AG09319 (cell line): Measurements from ENCODE around the gene TRIM47.

Experiments
- DNase-seq: peaks from one replicate; pipeline ENCODE4 v3.0.0-alpha.2; 2010; ENCODE audit warnings: low read depth; ENCODE audit errors: extremely low read depth
- TF ChIP-seq, protein P1 (sequence below): IDR thresholded peaks from 2 replicates; pipeline ENCODE4 v1.5.1; 2011; ENCODE audit warnings: low read depth, mild to moderate bottlenecking, inconsistent platforms, low read length, moderate library complexity

TRIM47 gene

GRCh38 chr17:75914643-75915267, 36.4 kb upstream of the TRIM47 start:
- TF ChIP-seq, protein P1, sequence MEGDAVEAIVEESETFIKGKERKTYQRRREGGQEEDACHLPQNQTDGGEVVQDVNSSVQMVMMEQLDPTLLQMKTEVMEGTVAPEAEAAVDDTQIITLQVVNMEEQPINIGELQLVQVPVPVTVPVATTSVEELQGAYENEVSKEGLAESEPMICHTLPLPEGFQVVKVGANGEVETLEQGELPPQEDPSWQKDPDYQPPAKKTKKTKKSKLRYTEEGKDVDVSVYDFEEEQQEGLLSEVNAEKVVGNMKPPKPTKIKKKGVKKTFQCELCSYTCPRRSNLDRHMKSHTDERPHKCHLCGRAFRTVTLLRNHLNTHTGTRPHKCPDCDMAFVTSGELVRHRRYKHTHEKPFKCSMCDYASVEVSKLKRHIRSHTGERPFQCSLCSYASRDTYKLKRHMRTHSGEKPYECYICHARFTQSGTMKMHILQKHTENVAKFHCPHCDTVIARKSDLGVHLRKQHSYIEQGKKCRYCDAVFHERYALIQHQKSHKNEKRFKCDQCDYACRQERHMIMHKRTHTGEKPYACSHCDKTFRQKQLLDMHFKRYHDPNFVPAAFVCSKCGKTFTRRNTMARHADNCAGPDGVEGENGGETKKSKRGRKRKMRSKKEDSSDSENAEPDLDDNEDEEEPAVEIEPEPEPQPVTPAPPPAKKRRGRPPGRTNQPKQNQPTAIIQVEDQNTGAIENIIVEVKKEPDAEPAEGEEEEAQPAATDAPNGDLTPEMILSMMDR, result no peak
- DNase-seq, result no peak

DNA sequence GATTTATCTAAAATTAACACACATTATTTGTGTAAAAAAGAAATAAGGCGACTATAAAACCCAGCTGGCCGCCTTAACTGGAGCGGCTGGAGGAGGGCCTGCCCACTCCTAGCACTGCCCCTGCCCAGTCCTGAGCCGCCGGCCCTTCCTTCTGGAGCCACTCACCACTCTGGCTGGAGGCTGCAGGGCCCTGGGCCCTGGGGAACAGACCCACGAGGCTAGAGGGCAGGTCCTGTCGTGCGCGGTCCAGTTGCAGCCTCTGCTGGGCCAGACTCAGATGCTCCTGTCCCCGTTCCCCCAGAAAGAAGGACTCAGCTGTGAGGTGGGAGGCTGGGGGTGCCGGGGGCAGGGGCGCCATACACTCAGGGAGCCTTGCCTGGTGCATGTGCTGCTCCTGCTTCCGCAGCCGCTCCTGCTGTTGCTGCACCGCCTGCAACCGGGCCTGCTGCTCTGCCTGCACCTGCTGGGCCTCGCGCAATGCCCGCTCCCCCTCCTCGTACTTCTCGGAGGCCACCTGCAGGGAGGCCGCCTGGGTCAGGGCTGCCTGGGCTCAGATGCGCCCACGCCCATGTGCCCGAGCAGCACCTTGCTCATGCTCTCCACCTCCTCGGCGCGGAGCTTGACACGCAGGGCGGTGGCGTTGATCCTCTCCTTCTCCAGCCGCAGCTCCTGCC, 35.3 kb upstream of the TRIM47 start:
- TF ChIP-seq, protein P1, result no peak
- no peak for DNase-seq

DNA sequence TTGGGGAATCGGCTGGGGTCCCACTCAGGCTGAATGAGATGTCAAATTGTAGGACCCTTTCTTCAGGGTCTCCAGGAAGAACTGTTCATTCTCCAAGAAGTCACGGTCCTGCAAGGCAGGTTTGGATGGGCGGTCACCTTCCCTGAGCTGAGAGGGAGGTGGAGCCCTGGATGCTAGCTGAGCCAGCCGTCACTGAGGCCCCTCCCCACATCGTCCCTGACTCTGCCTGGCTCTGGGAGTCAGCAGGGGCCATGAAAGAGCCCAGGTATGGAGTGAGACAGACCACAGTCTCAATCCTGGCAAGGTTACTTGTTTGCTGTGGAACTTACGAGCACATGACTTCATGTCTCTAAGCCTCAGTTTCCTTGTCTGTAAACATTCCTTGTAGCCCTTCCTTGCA, 32.3 kb upstream of the TRIM47 start:
- no peak for DNase-seq
- TF ChIP-seq, protein P1, result no peak

DNA sequence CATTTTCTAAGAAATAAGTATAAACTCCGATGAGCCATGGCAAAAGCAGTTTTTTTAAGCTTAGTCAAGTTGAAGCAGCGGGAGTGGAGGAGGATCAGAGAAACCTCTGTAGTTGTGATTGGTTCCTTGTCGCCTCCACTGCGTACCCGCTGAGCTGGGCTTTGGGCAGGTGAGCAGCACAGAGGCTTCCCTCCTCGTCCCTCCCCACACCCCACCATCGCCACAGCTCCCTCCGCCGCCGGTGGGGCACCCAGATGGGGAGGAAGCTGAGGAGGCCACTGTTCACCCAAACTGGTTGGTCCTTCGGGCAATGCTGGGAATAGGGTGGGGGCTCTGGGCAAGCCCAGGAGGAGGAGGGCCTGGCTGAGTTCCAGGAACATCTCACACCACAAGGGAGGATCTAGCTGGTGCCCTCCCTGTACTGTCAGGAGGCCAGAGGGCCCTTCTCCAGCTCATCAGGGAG, 31.5 kb upstream of the TRIM47 start:
- no peak for DNase-seq
- TF ChIP-seq, protein P1, result no peak

DNA sequence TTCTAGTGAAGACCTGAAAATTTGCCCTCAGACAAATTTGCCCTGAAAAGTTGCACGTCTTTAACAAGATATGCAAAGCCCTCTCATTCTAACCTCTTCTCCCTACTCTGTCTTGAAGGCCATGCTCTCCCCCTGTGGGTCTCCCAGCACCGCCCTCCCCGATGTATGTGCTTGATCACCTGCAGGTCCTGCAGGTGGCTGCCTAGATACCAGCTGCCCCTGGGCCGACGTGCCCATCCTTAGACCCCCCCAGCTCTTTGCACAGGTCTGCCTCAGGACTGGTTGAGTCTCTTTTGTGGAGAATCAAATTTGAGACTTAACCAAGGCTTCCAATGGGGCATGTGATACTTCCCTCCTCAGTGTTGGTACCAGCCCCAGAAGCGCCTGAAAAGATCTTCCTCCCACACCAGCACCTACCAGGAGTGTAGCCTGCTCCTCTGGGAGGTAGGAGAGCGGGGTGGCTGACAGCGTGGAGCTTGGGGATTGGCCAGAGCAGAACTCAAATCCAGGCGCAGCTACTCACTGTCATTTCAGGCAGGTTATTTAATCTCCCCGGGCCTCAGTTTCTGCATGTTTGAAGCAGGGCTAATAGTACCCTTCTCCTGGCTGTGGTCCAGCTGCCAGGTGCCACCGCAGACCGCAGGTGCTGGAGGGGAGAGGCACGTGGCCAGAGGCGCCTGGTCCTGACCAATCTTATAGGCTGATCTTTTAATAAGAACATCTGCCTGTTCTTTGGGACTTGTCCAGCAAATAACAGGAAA, 30.9 kb upstream of the TRIM47 start:
- no peak for DNase-seq
- TF ChIP-seq, protein P1, result no peak

GRCh38 chr17:75908201-75908600, 29.8 kb upstream of the TRIM47 start:
- TF ChIP-seq, protein P1, result no peak
- no peak for DNase-seq
